Sigmoid colon (tissue), 4 donors: ENCODE results near the gene BICC1.

Experiments used
- CTCF ChIP-seq, 4 experiments: fragments of 450-650 bp in 3 of 4; fragments of 200-600 bp in 1 of 4; IDR thresholded peaks; one replicate each; pipeline ENCODE4 v1.5.1; 2016 to 2019; ENCODE audit warnings: antibody characterized with exemption in 4 of 4, mild to moderate bottlenecking in 3 of 4, moderate library complexity in 2 of 4
- POLR2A ChIP-seq, 2 donors: fragments of 450-650 bp; IDR thresholded peaks; one replicate each; pipeline ENCODE4 v1.6.1; 2016; ENCODE audit warnings: antibody characterized with exemption in 2 of 2, mild to moderate bottlenecking in 2 of 2, moderate library complexity in 2 of 2
- POLR2AphosphoS5 ChIP-seq, 4 donors: sonication (generic); formaldehyde crosslinking; IDR thresholded peaks; one replicate each; pipeline ENCODE4 v1.6.1; 2017; ENCODE audit warnings: antibody characterized with exemption in 4 of 4

DNA sequence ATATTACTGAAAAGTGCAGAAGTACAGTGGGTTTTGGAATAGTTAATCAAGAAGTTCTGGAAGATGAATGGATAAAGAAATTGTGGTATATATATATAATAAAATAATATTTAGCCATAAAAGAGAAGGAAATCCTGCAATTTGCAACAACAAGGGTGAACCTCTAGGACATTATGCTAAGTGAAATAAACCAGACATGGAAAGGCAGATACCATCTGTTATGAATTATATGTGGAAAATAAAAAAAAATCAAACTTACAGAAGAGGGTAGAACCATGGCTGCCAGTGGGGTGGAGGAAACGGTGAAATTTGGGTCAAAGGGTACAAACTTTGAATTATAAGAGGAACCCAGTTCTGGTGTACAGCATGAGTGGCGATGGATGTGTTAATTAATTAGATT is 162.6 kb downstream of the BICC1 start:
- TF ChIP-seq CTCF (IDR thresholded peaks at IDR 0.05) = no peak
- TF ChIP-seq POLR2A (IDR thresholded peaks at IDR 0.05) = no peak
- TF ChIP-seq POLR2AphosphoS5 (IDR thresholded peaks at IDR 0.05) = no peak
